ENCODE data around the gene SPTBN5.

The SPTBN5 gene

DNA sequence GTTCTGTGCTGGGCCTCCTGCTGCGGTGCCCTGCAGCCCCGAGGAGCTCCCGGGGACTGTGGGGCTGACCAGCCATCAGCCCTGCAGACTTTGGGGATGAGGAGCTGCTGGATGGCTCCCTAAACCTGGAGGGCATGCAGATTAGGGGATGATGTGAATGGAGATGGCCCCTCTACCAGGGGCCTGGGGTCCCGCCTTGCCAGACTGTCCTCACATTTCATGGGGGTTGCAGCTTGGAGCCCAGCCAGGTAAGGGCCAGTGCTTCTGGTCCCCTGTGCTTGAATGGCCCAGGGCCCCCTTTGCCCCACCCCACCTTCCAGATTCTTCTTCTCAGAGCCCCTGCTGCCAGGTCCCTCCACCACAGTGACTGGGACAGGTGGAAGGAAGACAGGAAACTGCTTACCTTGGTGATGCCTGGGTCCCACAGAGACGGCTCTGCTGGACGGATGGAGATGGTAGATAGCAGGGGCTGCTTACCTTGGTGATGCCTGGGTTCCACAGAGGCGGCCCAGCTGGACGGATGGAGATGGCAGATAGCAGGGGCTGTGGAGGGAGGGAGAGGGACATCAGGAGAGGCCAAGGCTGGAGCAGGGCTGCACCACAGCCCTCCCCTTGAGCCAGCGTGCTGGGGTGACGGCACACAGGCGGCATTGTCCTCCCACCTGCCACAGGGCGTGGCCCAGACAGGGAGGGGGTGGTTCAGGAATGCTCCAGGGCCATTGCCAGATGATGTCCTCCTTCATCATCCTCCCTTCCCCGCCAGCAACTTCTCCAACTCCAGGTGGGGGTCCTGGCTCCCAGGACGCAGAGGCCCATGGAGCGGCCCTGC lies at the start of gene SPTBN5:
TSS of gene SPTBN5 (minus strand) at position 632 of the 829 bp plus-strand sequence. CDS start at position 76, 556 bp downstream.
- DNase-seq = no peak

DNA sequence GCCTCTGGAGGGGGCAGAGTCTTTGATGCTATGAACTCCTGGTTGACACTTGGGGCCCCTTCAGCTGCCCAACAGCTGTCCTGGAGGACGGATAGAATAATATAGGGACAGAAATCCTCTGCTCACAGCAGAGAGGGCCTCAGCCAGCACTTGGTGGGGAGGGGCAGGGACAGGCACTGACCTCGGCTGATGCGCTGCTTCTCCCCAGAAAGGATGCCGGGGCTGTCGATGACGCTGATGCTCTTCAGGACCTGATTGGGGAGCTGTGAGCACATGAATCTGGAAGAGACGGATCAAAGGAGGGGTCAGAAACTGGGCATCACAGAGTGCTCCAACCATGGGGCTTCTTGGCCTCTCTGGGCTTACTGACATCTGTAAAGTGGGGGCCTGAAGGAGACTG lies 49.0 kb upstream of the SPTBN5 start:
- no peak for DNase-seq

DNA sequence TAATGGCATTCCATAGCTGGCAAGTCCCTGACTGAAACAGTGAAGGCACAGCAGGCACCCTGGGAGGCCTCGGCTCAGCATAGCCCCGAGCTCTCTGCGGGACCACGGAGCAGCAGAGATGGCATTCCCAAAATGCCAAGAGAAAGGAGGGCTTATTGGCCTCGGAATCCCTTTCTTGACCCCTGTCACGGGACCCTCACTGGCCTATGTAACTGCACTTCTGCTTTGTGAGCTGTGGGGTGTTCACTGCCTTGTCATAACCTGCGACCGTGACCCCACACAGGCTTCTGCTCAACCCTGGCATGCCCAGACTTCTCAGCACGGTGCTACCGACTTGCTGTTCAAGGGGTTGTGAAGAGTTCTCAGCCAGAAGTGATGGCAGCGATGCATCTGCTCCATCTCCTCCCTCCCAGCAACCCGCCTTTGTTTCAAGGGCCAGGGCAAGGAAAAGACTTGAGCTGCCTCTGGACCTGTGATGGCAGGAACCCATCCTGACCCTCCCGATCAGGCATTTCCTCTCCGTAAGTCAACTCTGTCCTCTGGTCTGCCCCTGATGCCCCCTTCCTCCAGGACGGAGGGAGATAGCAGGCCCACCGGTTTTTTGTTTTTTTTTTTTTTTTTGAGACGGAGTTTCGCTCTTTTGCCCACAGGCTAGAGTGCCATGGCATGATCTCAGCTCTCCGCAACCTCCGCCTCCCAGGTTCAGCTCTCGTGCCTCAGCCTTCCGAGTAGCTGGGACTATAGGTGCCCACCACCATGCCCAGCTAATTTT lies 48.0 kb upstream of the SPTBN5 start:
- DNase-seq = no peak

DNA sequence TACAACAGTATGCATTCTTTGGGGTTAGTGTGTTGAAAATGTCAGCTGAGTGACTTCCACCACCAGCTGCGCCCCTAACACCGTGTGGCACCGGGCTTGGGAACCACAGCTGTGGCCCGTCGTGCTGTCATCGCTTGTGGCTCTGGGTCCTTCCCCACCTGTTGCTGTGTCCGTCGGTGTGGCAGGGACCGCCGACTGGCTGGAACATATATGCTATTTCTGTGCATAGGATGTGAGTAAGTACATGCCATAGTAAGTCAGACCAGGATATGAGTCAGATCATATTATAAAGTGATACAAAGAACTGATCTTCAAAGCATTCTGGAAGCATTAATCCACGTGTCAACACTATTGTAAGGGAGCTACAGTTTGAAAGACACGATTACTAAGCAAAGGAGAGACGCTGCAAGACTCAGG lies 46.6 kb upstream of the SPTBN5 start:
- no peak for DNase-seq

DNA sequence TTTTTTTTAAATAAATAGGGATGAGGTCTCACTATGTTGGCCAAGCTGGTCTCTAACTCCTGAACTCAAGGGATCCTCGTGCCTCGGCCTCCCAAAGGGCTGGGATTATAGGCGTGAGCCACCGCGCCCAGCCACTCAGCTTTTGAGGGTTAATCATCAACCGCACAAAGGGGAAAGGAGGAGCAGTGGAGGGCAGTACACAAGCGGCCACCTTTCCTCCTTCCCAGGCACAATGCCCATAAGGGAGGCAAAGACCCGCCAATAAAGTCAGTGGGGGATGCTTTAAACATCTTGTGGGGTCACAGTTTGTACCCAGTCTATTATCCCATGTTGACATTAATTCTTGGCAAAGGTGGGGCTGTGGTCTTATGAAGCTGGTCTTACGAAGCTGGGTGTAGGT lies 46.1 kb upstream of the SPTBN5 start:
- no peak for DNase-seq

DNA sequence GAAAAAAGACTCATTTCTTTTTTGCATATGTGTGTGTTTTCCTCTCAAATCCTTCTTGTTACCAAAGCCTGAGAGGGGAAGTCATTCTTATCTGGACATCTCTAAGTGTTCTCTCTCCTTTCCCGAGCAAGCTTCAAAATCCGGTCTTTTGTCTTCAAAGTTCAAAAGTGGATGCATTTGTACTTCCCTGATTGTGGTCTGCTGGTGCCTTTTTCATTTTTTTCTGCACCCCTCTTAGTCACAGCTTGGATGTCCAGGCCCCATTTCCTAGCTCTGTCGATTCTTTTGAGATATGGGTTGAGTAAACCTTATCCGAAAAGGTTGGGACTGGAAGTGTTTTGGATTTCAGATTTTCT lies 43.7 kb upstream of the SPTBN5 start:
- no peak for DNase-seq

DNA sequence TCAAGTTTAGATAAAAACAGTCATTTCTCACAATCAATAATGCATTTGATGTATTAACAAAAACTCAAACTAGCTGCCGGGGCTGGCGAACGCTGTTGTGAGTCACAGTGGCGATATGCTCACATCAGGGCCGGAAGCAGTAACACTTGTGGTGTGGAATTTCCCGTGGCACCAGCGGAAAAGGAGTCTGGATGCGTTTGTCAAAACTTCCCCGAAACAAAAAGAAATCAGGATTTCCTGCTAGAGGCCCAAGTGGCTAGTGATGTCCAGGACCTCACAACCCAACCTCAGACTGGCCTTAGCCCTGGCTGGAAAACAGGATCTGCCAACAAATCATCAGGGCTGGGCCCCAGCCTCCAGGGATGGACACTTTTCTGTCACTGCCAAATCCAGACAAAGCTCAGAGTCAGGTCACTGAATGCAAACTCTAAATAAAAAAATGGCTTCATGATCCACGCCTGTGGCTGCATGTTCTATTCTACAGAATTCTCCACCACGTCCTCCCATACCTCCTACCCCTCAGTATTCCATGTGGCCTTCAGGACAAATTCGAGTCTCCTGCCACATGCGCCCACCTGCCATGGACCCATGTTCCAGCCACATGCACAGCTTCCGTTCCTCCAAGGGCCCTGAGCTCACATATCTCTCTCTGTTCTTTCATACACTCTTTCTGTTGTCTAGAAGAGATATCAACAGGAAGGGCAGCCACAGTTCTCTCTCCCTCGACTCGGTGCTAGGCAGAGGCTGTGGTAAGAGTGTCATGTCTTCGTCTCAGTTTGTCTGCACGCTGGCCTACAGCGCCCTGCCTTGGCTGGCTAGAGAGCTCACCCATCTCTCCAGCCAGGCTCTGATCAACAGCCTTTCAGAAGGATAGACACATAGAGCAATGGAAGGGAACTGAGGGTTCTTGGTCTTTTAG lies 43.1 kb upstream of the SPTBN5 start:
- DNase-seq = no peak

DNA sequence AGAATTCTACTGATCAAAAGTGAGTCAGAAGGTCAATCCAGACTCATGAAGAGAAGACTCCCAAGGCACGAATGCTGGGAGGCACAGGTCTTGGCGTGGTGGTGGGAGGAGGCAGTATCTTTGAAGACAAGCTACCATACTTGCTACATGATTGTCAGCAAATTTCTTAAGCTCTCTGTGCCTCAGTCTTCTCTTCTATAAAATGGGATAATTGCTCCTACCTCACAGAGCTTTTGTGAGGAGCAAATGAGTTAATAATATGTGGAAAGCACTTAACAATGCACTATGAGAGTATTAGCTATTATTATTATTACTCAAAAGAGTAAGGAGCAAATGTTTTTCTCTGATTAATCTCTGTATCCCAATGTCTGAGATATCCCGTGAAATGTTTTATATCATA lies 42.3 kb upstream of the SPTBN5 start:
- no peak for DNase-seq

DNA sequence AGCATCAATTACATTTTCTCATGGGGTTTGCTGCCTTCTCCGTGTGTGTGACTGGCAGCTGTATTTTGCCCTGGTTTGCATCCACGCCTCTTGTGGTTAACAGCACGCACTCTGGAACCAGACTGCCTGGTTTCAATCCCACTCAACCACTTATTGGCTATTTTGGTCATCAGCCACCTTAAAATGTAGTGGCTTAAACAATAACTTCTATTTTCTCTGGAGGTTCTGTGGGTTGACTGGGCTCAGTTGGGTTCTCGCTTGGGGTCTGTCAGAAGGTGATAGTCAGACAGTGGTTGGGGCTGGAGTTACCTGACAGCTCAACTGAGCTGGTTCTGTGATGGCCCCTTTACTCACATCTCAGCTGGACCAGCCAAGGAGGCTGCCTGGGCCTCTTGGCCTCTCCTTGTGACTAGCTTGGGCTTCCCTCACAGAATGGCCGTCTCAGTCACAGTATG lies 41.7 kb upstream of the SPTBN5 start:
- no peak for DNase-seq

DNA sequence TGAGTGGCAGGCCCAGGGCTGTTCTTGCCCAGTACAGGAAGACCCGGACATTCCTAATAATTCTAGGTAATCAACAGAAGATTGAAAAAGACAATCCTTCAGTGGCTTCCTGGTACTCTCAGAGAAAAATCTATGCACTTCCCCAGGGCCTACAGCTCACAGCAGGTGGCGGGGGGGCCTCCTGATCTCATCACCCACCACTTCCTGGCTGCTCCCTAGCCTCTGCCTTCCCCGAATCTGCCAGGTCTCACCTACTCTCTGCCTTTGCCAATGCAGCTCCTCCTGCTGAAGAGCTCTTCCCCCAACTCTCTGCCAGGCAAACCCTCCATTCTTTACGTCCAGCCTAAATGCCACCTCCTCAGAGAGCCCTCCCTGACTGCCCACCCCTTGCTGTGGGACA lies 41.0 kb upstream of the SPTBN5 start:
- no peak for DNase-seq

DNA sequence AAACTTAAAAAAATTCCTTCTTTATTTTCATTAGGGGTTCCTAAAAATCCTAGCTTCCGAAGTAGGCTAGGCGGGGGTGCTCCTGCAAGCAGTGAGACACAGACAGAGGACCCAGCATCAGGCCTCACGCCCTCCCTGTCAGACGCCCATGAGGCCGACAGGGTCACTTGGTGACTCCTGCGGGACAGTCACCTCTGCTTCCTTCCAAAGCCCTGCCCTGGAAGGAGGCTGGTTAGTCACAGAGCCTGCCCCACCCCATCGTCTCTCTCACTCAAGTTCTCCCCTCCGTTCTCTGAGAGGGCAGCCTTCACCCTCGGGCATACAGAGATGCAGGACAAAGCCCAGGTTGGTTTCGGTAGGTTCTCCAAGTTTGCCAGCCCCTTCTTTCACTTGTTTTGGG lies 39.9 kb upstream of the SPTBN5 start:
- no peak for DNase-seq

DNA sequence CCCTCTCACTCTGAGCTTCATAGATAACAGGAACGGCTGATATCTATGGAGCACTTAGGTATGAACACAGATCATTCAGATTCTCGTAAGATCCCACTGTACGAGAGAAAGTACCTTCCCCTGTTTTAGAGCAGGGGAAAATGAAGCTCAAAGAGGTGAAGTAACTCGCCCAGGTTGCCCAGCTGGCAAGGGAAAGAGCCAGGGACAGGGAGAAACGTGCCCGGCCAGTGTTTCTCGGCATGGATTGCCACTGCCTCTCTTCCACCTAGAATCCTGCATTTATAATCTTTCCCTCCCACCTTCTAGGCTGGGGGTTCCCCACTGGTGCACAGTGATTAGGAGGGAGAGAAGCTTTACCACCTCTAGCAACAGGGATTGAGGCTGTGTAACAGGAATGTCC lies 39.5 kb upstream of the SPTBN5 start:
- DNase-seq = no peak

DNA sequence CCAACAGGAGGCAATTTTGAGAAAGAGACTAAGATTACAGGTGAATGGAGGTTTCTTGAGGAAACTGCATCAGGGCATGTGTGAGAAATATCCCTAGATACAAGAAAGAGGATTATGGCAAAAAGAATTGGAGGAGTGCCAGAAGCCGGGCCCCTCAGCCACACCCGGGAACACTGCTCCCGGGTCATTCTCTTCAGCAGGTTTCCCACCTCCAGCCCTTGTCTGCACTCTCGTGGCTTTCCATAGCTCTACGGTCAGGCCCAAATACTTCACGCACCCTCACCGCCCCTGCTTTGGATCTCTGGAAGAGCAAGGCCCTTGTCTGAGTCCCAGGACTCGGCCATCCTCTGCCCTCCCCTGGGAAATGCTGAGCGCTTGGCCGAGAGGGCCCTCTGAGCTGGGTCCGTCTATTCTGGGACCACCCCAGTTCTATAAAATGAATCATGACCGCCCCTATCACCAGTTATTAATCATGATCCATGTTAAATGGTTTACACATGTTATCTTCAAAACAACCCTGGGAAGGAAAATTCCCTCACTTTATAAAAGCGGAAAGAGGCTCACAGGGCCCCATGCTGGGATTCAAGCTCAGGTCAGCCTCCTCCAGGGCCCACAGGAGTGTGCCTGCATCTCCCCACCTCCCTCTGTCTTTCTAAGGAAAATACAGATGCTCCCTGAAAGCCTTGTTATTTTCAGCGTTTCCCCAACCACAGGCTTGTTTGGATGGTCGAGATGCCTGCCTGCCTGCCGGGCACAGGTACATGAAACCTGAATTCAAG lies 38.8 kb upstream of the SPTBN5 start:
- DNase-seq = no peak

DNA sequence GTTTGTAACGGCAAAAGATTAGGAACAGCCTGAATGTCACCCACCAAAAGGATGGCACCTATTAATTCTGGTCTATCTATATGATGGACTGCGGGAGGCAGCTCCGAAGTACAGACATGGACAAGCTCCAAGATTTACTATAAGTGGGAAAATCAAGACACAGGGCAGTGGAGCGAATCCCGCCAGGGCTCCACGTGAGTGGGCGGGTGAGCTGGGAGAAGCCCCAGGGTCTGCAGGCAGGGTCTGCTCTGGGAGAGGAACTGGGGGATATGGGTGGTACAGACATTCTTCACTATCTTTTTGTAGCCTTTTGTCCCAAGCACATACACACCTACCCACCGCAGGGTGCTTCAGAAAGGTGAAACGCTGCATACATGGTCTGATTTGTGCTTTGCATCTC lies 38.2 kb upstream of the SPTBN5 start:
- DNase-seq = no peak

DNA sequence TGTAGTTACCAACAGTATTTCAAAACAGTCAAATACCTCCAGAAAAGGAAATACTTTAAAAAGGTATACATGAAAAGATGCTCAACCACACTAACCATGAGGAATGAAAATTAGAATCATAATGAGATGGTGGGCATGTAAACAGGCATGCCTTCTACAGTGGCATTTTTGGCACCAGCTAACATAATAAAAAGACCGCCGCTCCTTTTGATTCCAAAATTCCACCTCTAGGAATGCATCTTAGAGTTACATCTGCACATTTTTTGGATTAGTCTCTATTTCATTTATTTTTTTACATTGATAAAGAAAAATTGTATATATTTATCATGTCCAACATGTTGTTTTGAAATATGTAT lies 37.0 kb upstream of the SPTBN5 start:
- DNase-seq = no peak

DNA sequence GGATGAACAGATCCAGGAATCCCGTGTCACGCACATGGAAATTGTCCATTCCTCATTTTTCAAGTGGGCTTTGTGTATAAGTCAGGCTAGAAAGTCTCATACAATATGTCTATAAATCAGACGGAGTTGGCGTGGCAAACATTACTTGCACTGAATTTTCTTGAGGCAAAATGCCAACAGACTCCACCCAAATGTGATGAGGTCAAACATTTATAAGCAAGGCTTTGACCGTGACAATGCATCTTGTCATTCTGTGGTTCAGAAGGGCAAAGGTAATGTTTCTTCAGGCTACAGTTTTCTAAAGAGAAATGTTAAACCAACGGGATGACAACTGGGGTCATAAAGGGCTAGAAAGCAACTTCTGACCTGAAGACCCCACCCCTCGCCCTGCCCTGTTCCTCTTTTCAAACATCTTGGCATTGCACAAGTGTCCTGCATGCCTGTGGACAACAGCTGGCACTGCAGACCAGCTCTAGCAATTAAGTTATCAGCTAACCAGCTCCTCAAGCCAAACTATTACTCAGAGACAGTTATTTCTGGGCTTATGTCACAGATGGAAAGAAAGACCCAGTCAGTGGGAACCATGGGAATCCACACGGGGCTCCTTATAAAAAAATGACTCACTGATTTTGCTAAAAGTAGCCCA lies 36.5 kb upstream of the SPTBN5 start:
- DNase-seq = no peak

DNA sequence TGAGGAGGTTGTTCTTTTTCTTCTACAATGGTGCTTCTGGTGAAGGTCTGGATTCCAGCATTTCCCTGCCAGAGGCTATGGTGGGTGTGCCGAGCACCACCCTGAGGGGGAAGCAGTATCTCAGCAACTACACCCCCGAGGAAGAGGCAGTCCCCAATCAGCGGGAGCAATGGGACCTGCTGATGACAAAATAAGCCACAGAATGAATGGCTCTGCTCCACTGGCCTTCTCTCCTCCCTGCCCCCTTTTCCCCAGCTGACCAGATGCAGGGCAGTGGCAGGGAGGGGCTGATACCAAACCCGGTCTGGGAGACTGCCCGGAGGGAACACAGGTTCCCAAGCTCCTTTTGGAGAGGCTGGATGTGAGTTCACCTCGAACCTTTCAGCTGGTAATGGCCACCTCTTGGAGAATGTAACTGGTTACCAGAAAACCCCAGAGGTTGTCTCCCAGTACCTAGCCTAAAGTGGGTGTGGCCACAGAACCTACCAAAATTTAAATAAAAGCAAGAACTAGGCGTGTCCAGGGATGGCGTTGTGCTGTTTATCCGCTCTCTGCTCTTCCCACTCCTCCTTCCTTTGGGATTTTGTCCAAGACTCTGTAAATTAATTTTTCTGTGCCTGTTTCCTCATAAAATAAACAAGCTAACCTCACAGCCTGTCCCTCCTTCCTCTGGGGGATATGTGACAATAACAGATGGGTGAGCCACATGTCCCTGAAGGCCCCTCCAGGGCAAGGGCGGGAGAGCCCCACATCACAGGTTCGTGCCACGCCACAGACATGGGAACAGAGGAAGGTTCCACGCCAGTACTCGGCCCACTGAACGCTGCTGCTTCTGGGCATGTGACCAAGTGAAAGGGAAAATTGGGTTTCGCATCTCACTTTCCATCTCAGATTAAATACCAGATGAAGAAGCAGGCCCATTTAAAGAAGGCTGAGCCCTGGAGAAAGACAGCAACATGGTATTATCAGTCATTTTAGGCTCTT lies 35.1 kb upstream of the SPTBN5 start:
- DNase-seq = no peak

DNA sequence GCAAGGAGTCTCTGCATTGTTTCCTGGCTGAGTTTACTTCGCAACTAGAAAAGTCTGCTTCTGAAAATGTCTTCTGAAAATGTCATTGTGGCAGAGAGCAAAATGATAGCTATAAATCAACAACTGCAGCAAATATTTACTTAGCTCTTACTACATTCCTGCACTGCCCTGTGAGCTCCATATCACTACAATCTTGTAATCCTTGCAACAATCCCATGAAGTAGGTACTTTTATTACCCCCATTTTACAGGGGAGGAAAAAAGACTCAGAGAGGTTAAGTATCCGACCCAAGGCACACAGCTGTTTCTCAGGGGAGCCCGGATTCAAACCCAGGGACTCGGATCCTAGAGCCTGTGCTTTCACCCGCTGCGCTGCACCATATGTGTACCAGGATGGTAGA lies 34.2 kb upstream of the SPTBN5 start:
- no peak for DNase-seq

DNA sequence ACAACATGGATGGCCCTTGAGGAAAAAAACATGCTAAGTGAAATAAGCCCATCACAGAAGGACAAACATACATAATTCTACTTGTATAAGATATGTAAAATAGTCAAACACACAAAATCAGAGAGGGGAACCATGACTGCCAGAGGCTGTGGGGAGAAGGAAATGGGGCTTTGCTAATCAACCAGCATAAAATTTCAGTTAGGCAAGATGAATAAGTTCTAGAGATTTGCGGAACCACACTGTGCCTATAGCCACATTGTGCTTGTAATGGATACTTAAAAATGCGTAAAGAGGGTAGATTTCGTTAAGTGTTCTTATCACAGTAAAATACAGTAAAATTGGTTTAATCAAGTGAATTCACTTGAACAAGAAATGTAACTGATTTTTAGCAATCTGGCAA lies 33.7 kb upstream of the SPTBN5 start:
- no peak for DNase-seq

DNA sequence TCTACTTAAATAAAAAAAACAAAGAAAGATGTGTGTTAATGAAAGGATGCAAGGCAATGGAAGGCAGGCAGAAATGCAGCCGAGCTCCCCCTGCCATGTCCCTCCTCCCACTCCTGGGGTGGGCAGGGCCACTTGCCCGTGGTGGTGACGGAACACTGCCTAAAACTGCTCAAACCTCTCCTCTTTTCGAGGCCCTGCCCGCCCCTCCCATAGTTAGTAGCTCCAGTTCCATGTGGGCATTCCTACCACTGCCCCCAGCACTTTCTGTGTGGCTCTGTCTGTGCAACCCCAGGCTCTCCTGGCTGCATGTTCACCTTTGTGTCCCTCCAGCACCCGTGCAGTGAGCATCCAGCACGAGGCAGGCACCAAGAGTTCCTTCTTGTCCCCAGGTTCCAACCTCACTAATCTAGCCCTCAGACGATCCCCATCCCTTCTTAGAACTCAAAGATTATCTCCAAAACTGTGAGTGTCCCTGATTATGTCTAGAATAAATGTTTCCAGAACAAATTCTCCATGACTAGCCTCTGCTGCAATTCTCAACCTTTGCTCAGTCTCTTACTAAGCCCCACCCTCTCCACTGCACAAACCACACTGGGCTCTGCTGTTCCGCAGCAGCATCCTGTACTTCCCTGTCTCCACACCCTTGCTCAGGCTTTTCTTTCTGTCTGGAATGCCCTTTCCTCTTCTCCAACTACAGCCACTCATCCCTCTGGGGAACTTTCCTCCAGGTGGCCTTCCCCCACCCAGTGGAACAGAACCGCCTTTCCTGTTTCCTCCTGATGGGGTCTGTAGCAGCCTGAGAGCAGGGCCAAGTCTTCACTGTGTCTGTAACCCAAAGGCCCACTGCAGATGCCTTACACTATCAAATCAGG lies 32.6 kb upstream of the SPTBN5 start:
- no peak for DNase-seq

Measured in NCI-H524 treated with DMSO at 0.1 percent for 48 hours (cell line).